ENCODE data around the gene SLC12A7.
A peak's percentile ranks its signal among the peaks of the same experiment; 100 is the strongest.
"Not testable (repeated sequence)": the region's sequence is repeated elsewhere in the genome, so short reads cannot be mapped to it uniquely, and the experiment has no call there.

Gene SLC12A7

DNA sequence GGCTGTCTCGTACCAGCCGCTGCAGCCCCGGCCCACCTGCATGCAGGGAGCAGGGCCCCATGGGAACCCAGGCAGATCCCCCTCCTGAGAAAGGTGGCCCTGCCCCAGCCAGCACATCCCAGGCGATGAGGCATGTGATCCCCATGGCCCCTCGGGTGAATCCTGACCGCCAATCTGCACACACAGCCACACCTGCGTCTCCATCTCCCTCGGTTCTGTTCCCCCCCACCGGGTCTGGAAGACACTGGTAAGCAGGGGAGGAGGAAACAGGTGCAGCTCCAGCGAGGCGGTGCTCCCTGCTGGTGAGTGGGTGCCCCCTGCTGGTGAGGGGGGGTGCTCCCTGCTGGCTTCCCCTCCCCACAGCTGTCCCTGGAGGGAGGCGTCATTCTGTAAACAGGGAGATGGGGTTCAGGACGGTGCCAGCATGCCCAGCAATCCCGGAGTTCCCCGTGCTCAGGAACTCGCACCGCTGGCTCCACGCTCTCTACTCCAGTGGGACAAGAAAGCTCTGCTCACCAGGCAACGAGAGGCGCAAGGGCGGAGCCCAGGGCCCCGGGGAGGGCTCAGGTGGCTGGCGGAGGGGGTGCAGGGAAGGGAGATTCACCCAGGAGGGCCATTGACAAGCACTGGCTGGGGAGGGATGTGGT is 28.4 kb upstream of the SLC12A7 start:
- peak; percentile 14 for DNase-seq

DNA sequence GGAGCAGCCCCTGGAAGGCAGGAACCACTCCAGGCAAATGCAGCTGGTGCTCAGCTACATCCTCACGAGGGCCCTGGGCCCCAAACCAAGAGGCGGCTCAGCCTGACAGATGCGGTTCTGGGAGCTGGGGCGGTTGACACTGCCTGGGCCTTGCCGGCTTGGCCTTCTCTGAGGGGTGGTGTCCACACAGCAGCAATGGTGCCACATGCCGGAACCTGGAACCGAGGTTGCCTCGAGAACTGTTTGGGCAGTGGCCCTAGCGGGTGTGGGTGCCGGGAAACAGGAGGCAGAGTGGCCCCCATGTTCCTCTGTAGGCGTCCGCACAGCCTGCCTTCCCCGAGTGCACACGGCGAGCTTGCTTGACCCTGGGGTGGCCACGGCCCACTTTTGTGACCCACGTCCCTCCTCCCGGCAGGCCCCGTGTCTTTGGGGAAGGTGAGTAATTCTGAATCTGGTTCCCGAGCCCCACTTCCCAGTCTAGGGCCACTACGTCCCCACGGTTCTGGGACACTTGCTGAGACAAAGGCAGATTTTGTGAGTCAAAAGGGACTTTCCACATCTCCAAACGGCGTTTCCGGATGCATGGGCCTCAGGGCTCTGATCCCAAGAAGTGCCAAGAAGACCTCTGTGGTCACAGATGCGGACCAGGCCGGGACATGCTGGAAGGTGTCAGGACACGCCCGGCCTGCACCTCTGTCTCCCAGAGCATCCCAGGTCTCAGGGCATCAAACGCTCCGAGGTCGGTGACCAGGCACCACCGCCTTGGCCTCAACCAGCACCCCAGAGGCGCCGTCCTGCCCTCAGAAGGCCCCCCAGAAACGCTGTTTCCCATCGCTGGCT is 27.7 kb upstream of the SLC12A7 start:
- no peak for DNase-seq

- DNase-seq: no peak
These were observed 26.8 kb upstream of the SLC12A7 start for GRCh38 chr5:1138445-1139245.

DNA sequence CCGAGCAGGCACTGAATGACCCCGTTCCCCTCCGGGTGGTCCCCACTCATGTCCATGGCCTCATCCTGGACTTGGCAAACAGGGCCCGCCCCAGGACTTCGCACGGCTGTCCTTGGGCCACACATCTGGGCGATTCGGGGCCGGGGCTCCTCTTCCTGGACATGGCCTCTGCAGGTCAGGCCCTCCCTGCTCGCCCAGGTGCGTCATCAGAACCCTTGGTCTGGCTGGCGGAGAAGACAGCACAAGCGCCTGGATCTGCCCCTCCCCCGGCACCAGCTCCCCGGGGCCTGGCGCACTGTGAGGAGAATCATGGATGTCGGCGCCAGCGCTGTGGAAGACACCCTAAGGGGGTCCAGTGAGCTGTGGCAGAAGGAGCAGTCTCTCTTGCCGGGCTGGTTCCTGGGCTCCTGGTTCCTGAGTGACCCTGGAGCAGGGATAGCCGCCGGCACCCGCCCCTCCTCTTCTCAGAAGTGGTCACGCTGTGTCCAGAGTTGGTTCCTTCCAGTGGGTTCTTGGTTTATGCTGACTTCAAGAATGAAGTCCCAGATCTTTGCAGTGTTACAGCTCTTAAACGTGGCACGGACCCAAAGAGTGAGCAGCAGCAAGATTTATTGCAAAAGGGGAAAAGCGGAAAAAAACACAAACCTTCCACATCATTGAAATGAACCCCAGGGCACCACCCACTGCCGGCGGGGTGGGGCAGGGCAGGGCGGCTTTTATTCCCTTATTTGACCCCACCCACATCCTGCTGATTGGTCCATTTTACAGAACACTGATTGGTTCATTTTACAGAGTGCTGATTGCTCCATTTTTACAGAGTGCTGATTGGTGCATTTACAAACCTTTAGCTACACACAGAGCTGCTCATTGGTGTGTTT is 25.9 kb upstream of the SLC12A7 start:
- no peak for DNase-seq

DNA sequence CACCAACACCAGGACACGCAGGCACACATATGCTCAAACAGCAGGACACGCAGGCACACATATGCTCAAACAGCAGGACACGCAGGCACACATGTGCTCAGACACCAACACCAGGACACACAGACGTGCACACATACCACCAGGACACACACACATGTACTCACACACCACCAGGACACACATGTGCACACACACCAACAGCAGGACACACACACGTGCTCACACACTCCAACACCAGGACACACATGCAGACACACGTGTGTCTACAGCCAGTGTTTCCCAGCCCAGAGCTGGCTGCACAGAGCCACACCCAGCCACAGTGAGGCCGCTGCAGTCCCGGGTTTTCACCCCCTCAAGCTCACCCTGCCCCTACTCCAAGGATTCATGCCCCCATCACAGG is 25.0 kb upstream of the SLC12A7 start:
- DNase-seq: no peak

DNA sequence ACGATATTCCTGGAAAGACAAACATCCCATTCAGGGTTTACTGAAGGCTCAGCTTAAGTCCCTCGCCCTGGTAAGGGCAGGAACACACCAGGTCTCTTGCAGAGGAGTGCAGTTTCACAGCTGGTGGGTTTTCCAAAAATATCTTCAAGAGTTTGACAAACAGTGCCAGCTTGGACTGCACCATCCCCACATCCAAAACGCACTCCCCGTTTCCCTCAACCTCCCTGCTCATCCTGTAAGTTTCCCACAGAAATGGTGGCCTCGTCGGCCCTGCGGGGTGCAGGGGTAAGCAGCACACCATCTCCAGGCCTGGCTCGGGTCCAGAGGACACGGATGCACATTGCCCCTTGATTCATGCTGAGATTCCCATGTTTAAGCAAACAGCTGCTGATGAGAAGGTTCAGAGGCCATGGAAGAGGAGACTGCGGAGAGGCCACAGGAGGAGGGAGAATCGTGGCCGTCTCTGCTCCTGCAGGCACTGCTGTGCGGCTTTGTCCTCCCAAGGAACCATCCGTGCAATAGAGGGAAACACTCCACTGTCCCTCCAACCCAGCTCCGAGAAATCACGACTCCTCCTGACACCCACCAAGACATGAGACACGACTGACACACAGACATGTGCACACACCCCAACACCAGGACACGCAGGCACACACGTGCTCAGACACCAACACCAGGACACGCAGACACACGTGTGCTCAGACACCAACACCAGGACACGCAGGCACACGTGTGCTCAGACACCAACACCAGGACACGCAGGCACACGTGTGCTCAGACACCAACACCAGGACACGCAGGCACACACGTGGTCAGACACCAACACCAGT is 24.0 kb upstream of the SLC12A7 start:
- DNase-seq: no peak

GRCh38 chr5:1134478-1134877 is 22.6 kb upstream of the SLC12A7 start:
- no peak for DNase-seq

- no peak for DNase-seq
These were observed 21.8 kb upstream of the SLC12A7 start for GRCh38 chr5:1133510-1134201.

- DNase-seq: no peak
These were observed 21.2 kb upstream of the SLC12A7 start for GRCh38 chr5:1133108-1133507.

DNA sequence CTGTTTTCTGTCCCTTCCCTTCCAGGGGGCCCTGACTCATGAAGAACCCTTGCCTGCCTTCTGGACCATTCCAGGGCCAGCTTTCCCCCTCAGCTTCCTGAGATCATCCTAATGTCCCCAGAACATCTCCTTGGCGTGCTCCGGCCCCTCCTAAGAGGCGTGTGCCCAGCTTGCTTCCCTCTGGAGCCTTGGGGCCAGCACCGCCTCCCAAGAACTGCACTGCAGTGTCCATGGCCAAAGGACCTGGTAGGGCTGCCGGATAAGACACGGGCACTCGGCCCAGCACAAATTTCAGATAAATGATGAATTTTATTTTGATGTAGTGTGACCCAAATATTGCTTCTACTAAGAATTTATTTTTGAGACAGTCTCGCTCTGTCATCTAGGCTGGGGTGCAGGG is 20.7 kb upstream of the SLC12A7 start:
- DNase-seq: no peak

DNA sequence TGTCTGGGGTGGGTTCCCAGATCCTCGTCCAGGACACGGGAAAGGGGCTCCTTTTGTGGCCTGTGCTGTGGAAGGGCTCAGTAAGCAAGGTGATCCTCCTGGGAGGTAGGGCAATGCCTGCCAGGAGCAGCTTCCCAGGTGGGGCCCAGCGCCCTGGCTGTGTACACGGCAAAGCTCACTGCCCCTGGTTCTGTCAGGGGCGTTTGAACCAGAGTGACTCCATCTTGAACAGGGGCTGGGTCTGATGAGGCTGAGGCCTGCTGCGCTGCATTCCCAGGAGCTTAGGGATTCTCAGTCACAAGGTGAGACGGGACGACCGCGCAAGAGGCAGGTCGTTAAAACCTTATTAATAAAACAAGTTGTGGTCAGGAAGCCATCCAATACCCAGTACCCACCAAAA is 19.9 kb upstream of the SLC12A7 start:
- DNase-seq: no peak

GRCh38 chr5:1131191-1131621 is 19.3 kb upstream of the SLC12A7 start:
- no peak for DNase-seq

GRCh38 chr5:1130218-1130946 is 18.5 kb upstream of the SLC12A7 start:
- no peak for DNase-seq

- DNase-seq: no peak
These were observed 17.8 kb upstream of the SLC12A7 start for GRCh38 chr5:1129711-1130055.

DNA sequence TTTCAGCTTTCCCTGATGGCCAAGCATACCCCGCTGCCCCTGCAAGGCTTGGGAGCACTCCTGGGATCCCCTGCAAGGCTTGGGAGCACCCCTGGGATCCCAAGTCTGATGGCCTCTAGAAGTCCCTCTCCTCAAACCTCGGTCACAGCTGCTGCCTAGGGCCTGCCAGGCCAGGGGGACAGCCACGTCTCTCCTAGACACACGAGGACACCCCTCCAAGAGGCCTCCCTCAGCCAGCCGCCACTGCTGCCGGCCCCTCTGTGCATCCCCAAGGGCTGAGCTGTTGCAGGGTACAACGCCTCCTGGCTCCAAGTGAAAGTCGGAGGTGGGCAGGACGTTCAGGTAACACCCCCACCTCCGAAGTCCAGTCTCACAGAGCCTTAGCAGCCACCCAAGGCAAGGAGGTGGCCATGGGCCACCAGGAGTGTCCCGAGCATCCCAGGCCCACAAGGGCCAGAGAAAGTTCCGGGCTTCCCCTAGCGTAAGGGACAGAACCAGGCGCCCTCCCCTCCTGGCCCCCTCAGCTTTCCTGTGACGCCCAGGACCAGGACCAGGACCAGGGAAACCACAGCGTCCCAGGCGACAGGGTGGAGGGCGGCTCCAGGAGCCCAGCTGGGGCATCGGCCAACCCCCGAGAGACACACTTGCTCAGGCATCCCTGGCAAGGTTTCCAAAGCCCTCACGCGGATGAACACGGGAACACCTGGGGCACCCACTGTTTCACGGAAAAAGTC is 17.3 kb upstream of the SLC12A7 start:
- DNase-seq: no peak

DNA sequence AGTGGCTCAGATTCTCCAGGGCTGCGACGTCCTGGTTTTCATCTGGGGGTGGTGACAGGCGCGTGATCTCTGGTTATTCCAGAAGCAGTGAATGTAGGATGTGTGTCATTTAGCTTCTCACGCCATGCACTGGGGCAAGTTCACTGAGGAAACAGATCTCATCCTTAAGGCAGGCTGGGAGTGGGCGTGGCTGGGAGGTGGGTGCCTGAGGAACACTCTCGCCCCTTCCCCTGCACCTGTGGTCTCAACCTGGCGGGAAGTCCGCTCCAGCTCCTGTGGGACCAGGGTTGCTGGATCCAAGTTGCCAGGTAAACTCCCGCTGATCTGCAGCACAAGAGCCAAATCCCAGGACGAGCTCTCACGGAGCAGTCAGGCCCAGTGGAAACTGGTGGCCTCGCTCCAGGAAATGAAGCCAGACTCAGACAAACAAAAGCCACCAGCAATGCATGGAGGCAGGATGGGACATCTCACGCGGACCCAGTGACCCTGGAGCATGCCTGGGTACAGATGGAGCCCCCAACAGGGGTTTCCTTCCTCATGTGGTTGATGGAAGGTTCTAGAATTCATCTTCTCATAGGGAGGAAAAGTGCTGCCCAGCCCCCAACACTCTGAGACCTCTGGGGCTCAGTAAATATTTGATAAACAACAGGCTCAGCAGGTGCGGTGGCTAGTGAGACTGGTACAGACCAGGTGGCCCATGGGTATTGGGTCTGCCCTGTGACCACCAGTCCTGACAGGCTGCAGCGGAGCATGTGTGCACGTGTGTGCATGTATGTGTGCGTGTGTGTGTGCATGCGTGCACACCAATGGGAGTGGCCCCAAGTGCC is 16.3 kb upstream of the SLC12A7 start:
- no peak for DNase-seq

DNA sequence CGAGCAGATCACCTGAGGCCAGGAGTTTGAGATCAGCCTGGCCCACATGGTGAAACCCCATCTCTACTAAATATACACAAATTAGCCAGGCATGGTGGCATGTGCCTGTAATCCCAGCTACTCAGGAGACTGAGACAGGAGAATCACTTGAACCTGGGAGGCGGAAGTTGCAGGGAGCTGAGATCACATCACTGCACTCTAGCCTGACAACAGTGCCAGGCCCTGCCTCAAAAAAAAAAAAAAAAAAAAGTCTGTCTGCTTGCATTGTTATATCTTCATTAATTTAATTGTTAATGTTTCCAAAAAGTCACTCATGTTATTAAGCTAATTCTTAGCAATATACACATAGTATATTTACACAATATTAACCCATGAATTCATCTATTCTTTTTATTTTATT is 13.8 kb upstream of the SLC12A7 start:
- not testable (repeated sequence) for DNase-seq

- DNase-seq: no peak
These were observed 13.1 kb upstream of the SLC12A7 start for GRCh38 chr5:1125030-1125357.

Data from NK-92 treated with Interleukin-12 subunit alpha and Interleukin-12 subunit beta, amount 100 ng/mL, for 24 hours (cell line).